B cell (primary cell): ENCODE results near the gene SLC7A6OS. TPM values are rescaled to one million over a fixed set of nuclear protein-coding genes. Genes with fewer than 3 reads are reported as not detected.

Experiments used
- ATAC-seq: fragments of 200-7000 bp; cut with Tn5 transposase; one replicate; pipeline ENCODE4 v1.10.0; 2021; ENCODE audit warnings: low read depth, mild to moderate bottlenecking, moderate number of reproducible peaks, moderate library complexity
- CTCF ChIA-PET: fragments of 350-600 bp; sonication (Branson Sonifier 250); formaldehyde crosslinking; loops from one replicate; lab custom pipeline; 2021; ENCODE audit warnings: antibody characterized with exemption, inconsistent platforms; lab: Charles Lee
- POLR2A ChIA-PET: fragments of 350-600 bp; sonication (Branson Sonifier 250); formaldehyde crosslinking; loops from one replicate; lab custom pipeline; 2021; ENCODE audit warnings: antibody characterized with exemption; lab: Charles Lee
- DNase-seq: peaks from one replicate; pipeline ENCODE4 v3.0.0; 2013
- H2AFZ ChIP-seq: 2 replicates; pipeline ENCODE4 v1.6.1; 2012; ENCODE audit warnings: mild to moderate bottlenecking, low read depth, low read length; ENCODE audit not compliant: insufficient read depth, poor library complexity, severe bottlenecking
- H3K27ac ChIP-seq, 2 donors: 1 replicate in 1 of 2; 2 replicates in 1 of 2; pipeline ENCODE4 v1.5.1; 2012 to 2013; ENCODE audit warnings: low read length in 2 of 2, mild to moderate bottlenecking in 2 of 2, moderate library complexity in 1 of 2
- H3K27me3 ChIP-seq, 4 experiments: fragments of 200-600 bp in 1 of 4; sonication (generic) in 1 of 4; replicated peaks in 1 of 4; 1 replicate in 2 of 4; 2 replicates in 2 of 4; pipeline versions ENCODE4 v1.6.1 to v1.7.0; 2013 to 2016; ENCODE audit warnings: low read length in 3 of 4, mild to moderate bottlenecking in 2 of 4, mixed read lengths in 1 of 4, moderate library complexity in 1 of 4; ENCODE audit not compliant: insufficient read depth in 4 of 4, control insufficient read depth in 3 of 4; ENCODE audit errors: control extremely low read depth in 1 of 4
- H3K36me3 ChIP-seq, 2 experiments: replicated peaks in 1 of 2; 1 replicate in 1 of 2; 2 replicates in 1 of 2; pipeline versions ENCODE4 v1.6.1 to v1.7.1; 2013; ENCODE audit warnings: low read length in 1 of 2; ENCODE audit not compliant: insufficient read depth in 2 of 2, control insufficient read depth in 1 of 2; ENCODE audit errors: control extremely low read depth in 1 of 2, extremely low read depth in 1 of 2
- H3K4me1 ChIP-seq, 2 donors: fragments of 200-600 bp in 1 of 2; sonication (generic) in 1 of 2; 1 replicate in 1 of 2; 2 replicates in 1 of 2; pipeline versions ENCODE4 v1.5.1 to v1.6.1; 2013 to 2017; ENCODE audit warnings: low read length in 2 of 2; ENCODE audit not compliant: control insufficient read depth in 2 of 2, insufficient read depth in 2 of 2
- H3K4me2 ChIP-seq: replicated peaks from 2 replicates; pipeline ENCODE3; 2012; ENCODE audit warnings: mild to moderate bottlenecking, low read depth, low read length; ENCODE audit not compliant: poor library complexity, severe bottlenecking
- H3K4me3 ChIP-seq, 5 experiments: fragments of 200-600 bp in 1 of 5; sonication (generic) in 1 of 5; 1 replicate in 3 of 5; 2 replicates in 2 of 5; pipeline versions ENCODE4 v1.5.1 to v1.7.0; 2011 to 2016; ENCODE audit warnings: low read length in 4 of 5, mild to moderate bottlenecking in 4 of 5, low read depth in 2 of 5, control low read depth in 1 of 5, moderate library complexity in 1 of 5; ENCODE audit not compliant: insufficient read depth in 1 of 5; ENCODE audit errors: control extremely low read depth in 1 of 5, extremely low read depth in 1 of 5
- H3K79me2 ChIP-seq: fragments of 200-600 bp; sonication (generic); one replicate; pipeline ENCODE4 v1.6.0; 2016; ENCODE audit warnings: low read length; ENCODE audit not compliant: control insufficient read depth, insufficient read depth
- H3K9ac ChIP-seq: fragments of 200-600 bp; sonication (generic); 2 replicates; pipeline ENCODE4 v1.6.1; 2017; ENCODE audit warnings: mild to moderate bottlenecking, low read length, moderate library complexity
- H3K9me3 ChIP-seq, 3 donors: one replicate each; pipeline versions ENCODE4 v1.6.1 to v1.7.1; 2013; ENCODE audit warnings: low read length in 2 of 3; ENCODE audit not compliant: control insufficient read depth in 2 of 3, insufficient read depth in 1 of 3; ENCODE audit errors: control extremely low read depth in 1 of 3
- H4K20me1 ChIP-seq: 2 replicates; pipeline ENCODE4 v1.6.0; 2012; ENCODE audit warnings: mild to moderate bottlenecking, low read length; ENCODE audit not compliant: insufficient read depth, control insufficient read depth, poor library complexity, severe bottlenecking
- H3K27ac Mint-ChIP-seq: one replicate; pipeline ENCODE4 v1.8.0; 2021; ENCODE audit warnings: mixed read lengths
- H3K27me3 Mint-ChIP-seq: one replicate; pipeline ENCODE4 v1.8.0; 2021; ENCODE audit warnings: mixed read lengths
- H3K4me1 Mint-ChIP-seq: one replicate; pipeline ENCODE4 v1.8.0; 2021; ENCODE audit warnings: mixed read lengths
- H3K4me3 Mint-ChIP-seq: one replicate; pipeline ENCODE4 v1.8.0; 2021; ENCODE audit warnings: mixed read lengths
- H3K9me3 Mint-ChIP-seq: one replicate; pipeline ENCODE4 v1.8.0; 2022; ENCODE audit warnings: mixed read lengths; ENCODE audit not compliant: insufficient read depth
- EZH2 ChIP-seq: IDR thresholded peaks from 2 replicates; pipeline ENCODE4 v1.6.1; 2012; ENCODE audit warnings: borderline replicate concordance, low read depth, mild to moderate bottlenecking, moderate library complexity, low read length; ENCODE audit not compliant: insufficient read depth, poor library complexity, severe bottlenecking
- WGBS: methylation state at CpG from one replicate; pipeline ENCODE4 v1.1.5; 2013; ENCODE audit warnings: missing lambda C conversion rate; ENCODE audit not compliant: insufficient coverage; 5-methylcytosine and 5-hydroxymethylcytosine counted together
- intact Hi-C: fragments of 100-400 bp; cut with micrococcal nuclease; formaldehyde crosslinking; loops from one replicate; pipeline ENCODE4 v1.10.0; 2022
- polyA plus RNA-seq: library from polyadenylated mRNA; depleted of rRNA; stranded (reverse); fragments of >200 nt; gene quantifications from 2 replicates; pipeline ENCODE4 v1.2.3, GENCODE V29; 2012
- total RNA-seq, 2 donors: library from RNA; stranded (reverse); fragments of 120-200 nt in 1 of 2; gene quantifications; 1 replicate in 1 of 2; 2 replicates in 1 of 2; pipeline versions ENCODE4 v1.2.3 to v1.2.4, GENCODE V29; 2013 to 2022
- TF ChIP-seq, protein P1 (sequence below): fragments of 200-600 bp; IDR thresholded peaks from one replicate; pipeline ENCODE4 v1.8.0; 2022; ENCODE audit warnings: antibody characterized with exemption, mild to moderate bottlenecking

The SLC7A6OS gene
- total and polyA plus RNA-seq, 2 donors (not counting 1 experiment from before 2014, with no cell fraction given): 9.9 to 54.1 TPM

DNA sequence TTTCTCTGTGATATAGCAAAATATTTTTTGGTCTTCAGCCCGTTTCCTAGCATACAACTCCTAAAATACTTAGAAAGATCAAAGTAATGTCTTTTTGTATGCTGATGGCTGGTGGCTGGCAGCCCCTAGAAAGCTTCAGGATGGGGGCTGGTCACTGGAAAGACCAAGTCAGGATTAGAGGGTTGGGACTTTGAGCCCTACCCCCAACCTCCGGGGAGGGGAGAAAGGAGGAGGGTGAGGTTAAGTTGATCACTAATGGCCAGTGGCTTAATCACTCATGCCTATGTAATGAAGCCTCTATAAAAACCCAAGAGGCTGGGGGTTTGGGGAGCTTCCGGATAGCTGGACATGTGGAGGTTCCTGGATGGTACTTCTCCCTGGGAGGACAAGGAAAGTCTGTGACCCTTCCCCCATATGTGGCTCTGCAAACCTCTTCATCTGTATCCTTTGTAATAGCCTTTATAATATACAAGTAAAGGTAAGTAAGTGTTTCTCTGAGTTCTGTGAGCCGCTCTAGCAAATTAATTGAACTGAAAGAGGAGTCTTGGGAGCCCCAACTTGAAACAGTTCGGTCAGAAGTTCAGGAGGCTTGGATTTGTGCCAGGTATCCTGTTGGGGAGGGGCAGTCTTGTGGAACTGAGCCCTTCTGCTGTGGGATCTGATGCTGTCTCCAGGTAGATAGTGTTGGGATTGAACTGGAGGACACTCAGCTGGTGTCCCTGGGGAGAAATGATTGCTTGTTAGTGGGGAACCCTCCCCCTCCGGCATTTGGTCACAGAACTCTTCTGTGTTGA, 42.9 kb downstream of the SLC7A6OS start:
- H3K4me3 Mint-ChIP-seq: no peak overlapping the region
- peaks cover 54% of the 10 kb centered on the region for H3K4me1 Mint-ChIP-seq
- ChIA-PET CTCF (interaction anchor here (0.8 to 1.6 kb wide), 4 partner anchors 17 to 61 kb away, joined by 3 to 7 read pairs (median 4); partner anchors contain the start of genes PRMT7 and SLC7A6OS), POLR2A (interaction anchor here (0.6 kb wide), 1 partner anchor 16 kb away, joined by 3 read pairs; no protein-coding TSS in a partner anchor)
- ATAC-seq (no peak), DNase-seq (no peak)
- Histone ChIP-seq H3K9me3 (peaks cover 0 to 4% (median 0%) of the 10 kb centered on the region in 3 donors), H3K9ac (no peak overlapping the region), H3K4me1 (peaks cover 27 to 47% of the 10 kb centered on the region in 2 donors), H3K36me3 (peaks cover 0 to 29% of the 10 kb centered on the region in 2 experiments), H3K79me2 (peaks cover 97% of the 10 kb centered on the region), H4K20me1 (peaks cover 24% of the 10 kb centered on the region), H3K4me2 (no peak overlapping the region), H2AFZ (no peak overlapping the region), H3K27me3 (no peaks in the 10 kb centered on the region), H3K27ac (peak overlapping the region in 1 of 2 donors; percentile 17), H3K4me3 (no peak overlapping the region)
- no peak for TF ChIP-seq EZH2
- TF ChIP-seq, protein P1, sequence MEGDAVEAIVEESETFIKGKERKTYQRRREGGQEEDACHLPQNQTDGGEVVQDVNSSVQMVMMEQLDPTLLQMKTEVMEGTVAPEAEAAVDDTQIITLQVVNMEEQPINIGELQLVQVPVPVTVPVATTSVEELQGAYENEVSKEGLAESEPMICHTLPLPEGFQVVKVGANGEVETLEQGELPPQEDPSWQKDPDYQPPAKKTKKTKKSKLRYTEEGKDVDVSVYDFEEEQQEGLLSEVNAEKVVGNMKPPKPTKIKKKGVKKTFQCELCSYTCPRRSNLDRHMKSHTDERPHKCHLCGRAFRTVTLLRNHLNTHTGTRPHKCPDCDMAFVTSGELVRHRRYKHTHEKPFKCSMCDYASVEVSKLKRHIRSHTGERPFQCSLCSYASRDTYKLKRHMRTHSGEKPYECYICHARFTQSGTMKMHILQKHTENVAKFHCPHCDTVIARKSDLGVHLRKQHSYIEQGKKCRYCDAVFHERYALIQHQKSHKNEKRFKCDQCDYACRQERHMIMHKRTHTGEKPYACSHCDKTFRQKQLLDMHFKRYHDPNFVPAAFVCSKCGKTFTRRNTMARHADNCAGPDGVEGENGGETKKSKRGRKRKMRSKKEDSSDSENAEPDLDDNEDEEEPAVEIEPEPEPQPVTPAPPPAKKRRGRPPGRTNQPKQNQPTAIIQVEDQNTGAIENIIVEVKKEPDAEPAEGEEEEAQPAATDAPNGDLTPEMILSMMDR: no peak
- H3K9me3 Mint-ChIP-seq: no peaks in the 10 kb centered on the region
- H3K27me3 Mint-ChIP-seq: no peaks in the 10 kb centered on the region
- peak overlapping the region; percentile 66 for H3K27ac Mint-ChIP-seq
- whole genome bisulfite sequencing: 96% methylated on average over 2 of the region's 6 CpGs
- intact Hi-C loops: loop anchor here (10.0 kb wide), 1 partner anchor 257 kb away; no protein-coding TSS in a partner anchor
